Muscle of leg (tissue), 11 donors: ENCODE measurements around the gene UBE2U. TPM values are rescaled to one million over a fixed set of nuclear protein-coding genes. Genes with fewer than 3 reads are reported as not detected.

Experiments
- DNase-seq: peaks from one replicate; pipeline ENCODE4 v3.0.0; 2013
- H3K27ac ChIP-seq: one replicate; pipeline ENCODE4 v1.5.1; 2013; ENCODE audit warnings: mild to moderate bottlenecking, low read length, control low read depth
- H3K27me3 ChIP-seq: one replicate; pipeline ENCODE4 v1.6.1; 2013; ENCODE audit warnings: low read length; ENCODE audit not compliant: control insufficient read depth, insufficient read depth
- H3K36me3 ChIP-seq: one replicate; pipeline ENCODE4 v1.6.1; 2013; ENCODE audit warnings: low read length; ENCODE audit not compliant: control insufficient read depth, insufficient read depth
- H3K4me1 ChIP-seq: one replicate; pipeline ENCODE4 v1.6.1; 2013; ENCODE audit warnings: low read length; ENCODE audit not compliant: control insufficient read depth, insufficient read depth
- H3K4me3 ChIP-seq: one replicate; pipeline ENCODE4 v1.5.1; 2013; ENCODE audit warnings: low read length, control low read depth
- H3K9me3 ChIP-seq: replicated peaks from 2 replicates; pipeline ENCODE4 v1.6.1; 2013; ENCODE audit warnings: low read depth, low read length; ENCODE audit not compliant: control insufficient read depth
- WGBS: methylation state at CpG from one replicate; pipeline ENCODE4 v1.1.5; 2013; ENCODE audit warnings: missing lambda C conversion rate; ENCODE audit not compliant: insufficient coverage; 5-methylcytosine and 5-hydroxymethylcytosine counted together
- polyA plus RNA-seq, 8 donors: library from polyadenylated mRNA; unstranded; fragments of 120-200 nt; gene quantifications; one replicate each; pipeline versions ENCODE4 v1.2.1 to v1.2.3, GENCODE V29; 2013; ENCODE audit warnings: inconsistent platforms in 1 of 8, low replicate concordance in 1 of 8; ENCODE audit not compliant: insufficient read length in 8 of 8, insufficient read depth in 1 of 8
- total RNA-seq: library from RNA; stranded (reverse); fragments of 120-200 nt; gene quantifications from one replicate; pipeline ENCODE4 v1.2.4, GENCODE V29; 2013

The UBE2U gene
- total and polyA plus RNA-seq, 9 donors = 0.11 TPM; not detected in 8

GRCh38 chr1:64304823-64305222 lies 101.4 kb downstream of the UBE2U start:
- H3K36me3 ChIP-seq = no peaks in the 10 kb centered on the region
- no peak overlapping the region for H3K4me3 ChIP-seq
- H3K27me3 ChIP-seq = no peaks in the 10 kb centered on the region
- H3K27ac ChIP-seq = no peak overlapping the region
- no peak for DNase-seq
- H3K9me3 ChIP-seq = no peaks in the 10 kb centered on the region
- H3K4me1 ChIP-seq = no peaks in the 10 kb centered on the region

DNA sequence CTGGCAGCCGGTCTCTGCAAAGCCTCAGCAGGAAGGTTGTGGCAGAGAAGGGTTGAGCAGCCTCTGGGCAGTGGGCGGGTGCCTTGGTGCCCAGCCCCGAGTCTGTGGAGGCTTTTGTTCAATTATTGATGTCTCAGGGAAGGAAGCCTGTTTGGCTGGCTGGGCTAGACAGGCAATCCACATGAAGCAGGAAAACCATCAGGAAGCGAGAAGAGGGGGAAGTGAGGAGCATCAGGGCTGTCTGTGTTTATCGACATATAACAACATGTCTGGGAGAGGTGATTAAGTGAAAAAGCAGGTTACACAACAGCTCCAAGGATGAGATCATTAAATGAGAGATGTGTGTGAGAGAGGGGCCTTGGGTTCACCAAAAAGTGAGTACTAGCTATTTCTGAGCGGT lies 105.4 kb downstream of the UBE2U start:
- Histone ChIP-seq H3K36me3 (no peaks in the 10 kb centered on the region), H3K4me1 (no peaks in the 10 kb centered on the region), H3K4me3 (no peak overlapping the region), H3K9me3 (no peaks in the 10 kb centered on the region), H3K27ac (no peak overlapping the region), H3K27me3 (no peaks in the 10 kb centered on the region)
- no peak for DNase-seq
- WGBS = 72% methylated on average over 4 of the region's 6 CpGs

DNA sequence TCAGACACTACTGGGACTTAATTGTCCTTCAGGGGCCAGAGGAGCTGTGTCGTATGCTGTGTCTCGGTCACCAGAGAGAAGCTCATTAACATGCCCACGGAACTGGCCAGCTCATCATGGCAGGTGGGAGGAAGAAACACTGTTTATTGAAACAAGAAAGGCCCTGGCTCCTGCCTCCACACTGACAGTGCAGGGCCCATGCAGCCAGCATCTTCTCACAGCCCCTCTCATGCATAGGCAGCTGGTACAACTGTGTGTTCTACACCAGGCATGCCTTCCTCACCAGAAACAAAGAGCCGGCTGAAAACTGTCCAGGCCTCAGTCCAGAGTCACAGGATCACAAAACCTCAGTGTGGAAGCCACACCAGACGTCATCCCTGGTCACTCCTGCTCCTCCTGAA lies 106.0 kb downstream of the UBE2U start:
- no peaks in the 10 kb centered on the region for H3K36me3 ChIP-seq
- WGBS = 52% methylated on average over 5 of the region's 5 CpGs
- H3K4me1 ChIP-seq = no peaks in the 10 kb centered on the region
- no peaks in the 10 kb centered on the region for H3K27me3 ChIP-seq
- no peak overlapping the region for H3K4me3 ChIP-seq
- H3K9me3 ChIP-seq = no peaks in the 10 kb centered on the region
- H3K27ac ChIP-seq = no peak overlapping the region
- DNase-seq = no peak

DNA sequence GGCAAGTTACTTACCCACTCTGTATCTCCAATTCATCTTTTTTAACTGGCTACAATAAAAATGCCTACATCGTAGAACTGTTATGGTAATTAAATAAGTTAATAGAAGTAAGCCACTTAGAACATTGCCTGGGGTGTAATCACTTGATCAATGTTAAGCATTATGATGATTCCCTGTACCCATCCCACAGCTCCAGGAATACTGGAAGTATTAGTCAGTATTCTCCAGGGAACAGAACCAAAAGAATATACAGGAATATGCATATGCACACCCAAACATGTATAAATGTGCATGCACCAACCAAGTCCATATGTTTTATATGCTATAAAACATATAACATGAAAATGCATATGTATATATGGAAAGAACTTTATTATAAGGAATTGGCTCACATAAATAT lies 107.3 kb downstream of the UBE2U start:
- Histone ChIP-seq H3K27ac (no peak overlapping the region), H3K36me3 (no peaks in the 10 kb centered on the region), H3K4me3 (no peak overlapping the region), H3K27me3 (no peaks in the 10 kb centered on the region), H3K9me3 (no peaks in the 10 kb centered on the region), H3K4me1 (no peaks in the 10 kb centered on the region)
- no peak for DNase-seq
- WGBS = no CpG with 5 or more reads among the region's 1 CpG

- H3K9me3 ChIP-seq = no peaks in the 10 kb centered on the region
- no peak overlapping the region for H3K27ac ChIP-seq
- no peak overlapping the region for H3K4me3 ChIP-seq
- H3K4me1 ChIP-seq = no peaks in the 10 kb centered on the region
- no peaks in the 10 kb centered on the region for H3K36me3 ChIP-seq
- H3K27me3 ChIP-seq = no peaks in the 10 kb centered on the region
- 85% methylated on average over 3 of the region's 4 CpGs for WGBS
- DNase-seq = no peak
Measured at GRCh38 chr1:64312431-64312830, 109.0 kb downstream of the UBE2U start.

DNA sequence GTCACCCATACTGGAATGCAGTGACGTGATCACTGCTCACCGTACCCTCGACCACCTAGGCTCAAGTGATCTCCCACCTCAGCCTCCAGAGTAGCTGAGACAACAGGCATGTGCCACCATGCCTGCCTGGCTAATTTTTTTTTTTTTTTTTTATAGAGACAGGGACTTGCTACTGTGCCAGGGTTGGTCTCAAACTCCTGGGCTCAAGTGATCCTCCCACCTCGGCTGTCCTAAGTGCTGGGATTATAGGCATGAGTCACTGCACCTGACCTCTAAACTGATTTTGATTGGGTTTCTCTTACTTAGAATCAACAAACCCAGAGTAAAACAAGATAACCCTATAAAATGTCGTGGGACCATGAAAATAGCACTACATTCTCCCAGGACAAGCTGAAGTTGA lies 112.0 kb downstream of the UBE2U start:
- Histone ChIP-seq H3K27ac (no peak overlapping the region), H3K27me3 (no peaks in the 10 kb centered on the region), H3K36me3 (no peaks in the 10 kb centered on the region), H3K4me1 (no peaks in the 10 kb centered on the region), H3K9me3 (no peaks in the 10 kb centered on the region), H3K4me3 (no peak overlapping the region)
- DNase-seq = no peak
- 97% methylated on average over 3 of the region's 5 CpGs for WGBS
